Keratinocyte (primary cell): Measurements from ENCODE around the gene SYNC. TPM values are rescaled to one million over a fixed set of nuclear protein-coding genes. Genes with fewer than 3 reads are reported as not detected.
A peak's percentile ranks its signal among the peaks of the same experiment; 100 is the strongest.
"Not testable (repeated sequence)": the region's sequence is repeated elsewhere in the genome, so short reads cannot be mapped to it uniquely, and the experiment has no call there.

Experiments
- DNase-seq: peaks from one replicate; pipeline ENCODE4 v3.0.0-alpha.2; 2011; ENCODE audit warnings: low read depth, missing footprints, low spot score
- FAIRE-seq: peaks from 2 replicates; lab custom pipeline; 2011; peaks lifted over from hg19 to GRCh38; lab: Jason Lieb, UNC
- H2AFZ ChIP-seq: 2 replicates; pipeline ENCODE4 v1.6.0; 2012; ENCODE audit warnings: low read length, control low read depth, inconsistent platforms; ENCODE audit not compliant: control insufficient read depth
- H3K27ac ChIP-seq: 2 replicates; pipeline ENCODE4 v1.5.1; 2011; ENCODE audit warnings: low read length; ENCODE audit not compliant: control insufficient read depth, insufficient read depth
- H3K27me3 ChIP-seq: 3 replicates; pipeline ENCODE4 v1.6.0; 2011; ENCODE audit warnings: low read length; ENCODE audit not compliant: control insufficient read depth, insufficient read depth; ENCODE audit errors: extremely low read depth
- H3K36me3 ChIP-seq, 2 experiments: 2 replicates in 1 of 2; 3 replicates in 1 of 2; pipeline ENCODE4 v1.5.1; 2011; ENCODE audit warnings: low read length in 2 of 2, mild to moderate bottlenecking in 1 of 2; ENCODE audit not compliant: control insufficient read depth in 2 of 2, insufficient read depth in 2 of 2; ENCODE audit errors: extremely low read depth in 1 of 2
- H3K4me1 ChIP-seq: 3 replicates; pipeline ENCODE4 v1.5.1; 2011; ENCODE audit warnings: low read length; ENCODE audit not compliant: control insufficient read depth, insufficient read depth; ENCODE audit errors: extremely low read depth
- H3K4me2 ChIP-seq: 3 replicates; pipeline ENCODE4 v1.6.0; 2011; ENCODE audit warnings: low read depth, low read length; ENCODE audit not compliant: control insufficient read depth, insufficient read depth; ENCODE audit errors: extremely low read depth
- H3K4me3 ChIP-seq, 3 experiments: fragments of 200-600 bp in 1 of 3; sonication (generic) in 1 of 3; 2 replicates in 2 of 3; 3 replicates in 1 of 3; pipeline ENCODE4 v1.5.1; 2011 to 2016; ENCODE audit warnings: low read length in 3 of 3, mild to moderate bottlenecking in 3 of 3, control low read depth in 2 of 3, inconsistent platforms in 1 of 3, low read depth in 1 of 3, mixed read lengths in 1 of 3, mixed run types in 1 of 3, moderate library complexity in 1 of 3; ENCODE audit not compliant: control insufficient read depth in 2 of 3, insufficient read depth in 2 of 3; ENCODE audit errors: extremely low read depth in 1 of 3
- H3K79me2 ChIP-seq: 2 replicates; pipeline ENCODE4 v1.6.0; 2012; ENCODE audit warnings: low read length; ENCODE audit not compliant: control insufficient read depth, insufficient read depth
- H3K9ac ChIP-seq: 3 replicates; pipeline ENCODE4 v1.6.0; 2011; ENCODE audit warnings: low read length; ENCODE audit not compliant: control insufficient read depth, insufficient read depth; ENCODE audit errors: extremely low read depth
- H3K9me1 ChIP-seq: 3 replicates; pipeline ENCODE4 v1.6.0; 2011; ENCODE audit warnings: low read length; ENCODE audit not compliant: control insufficient read depth, insufficient read depth; ENCODE audit errors: extremely low read depth
- H3K9me3 ChIP-seq: 2 replicates; pipeline ENCODE4 v1.5.1; 2012; ENCODE audit warnings: low read depth, low read length; ENCODE audit not compliant: control insufficient read depth
- H4K20me1 ChIP-seq: 3 replicates; pipeline ENCODE4 v1.6.0; 2011; ENCODE audit warnings: low read length; ENCODE audit not compliant: control insufficient read depth, insufficient read depth; ENCODE audit errors: extremely low read depth
- EZH2 ChIP-seq: IDR thresholded peaks from one replicate; pipeline ENCODE4 v1.6.1; 2012; ENCODE audit warnings: inconsistent platforms, mild to moderate bottlenecking, low read length, moderate library complexity
- dilution Hi-C: fragments of 300-500 bp; cut with MboI; formaldehyde crosslinking; loops from one replicate; pipeline ENCODE4 v1.7.0; 2020; ENCODE audit warnings: low sequenced_read_pairs; ENCODE audit not compliant: extremely low pct_ligation_motif_present
- polyA plus RNA-seq, 5 experiments: library from polyadenylated mRNA; depleted of rRNA in 3 of 5; stranded (reverse) in 3 of 5; stranded (forward) in 1 of 5; unstranded in 1 of 5; fragments of >200 nt; gene quantifications; 1 replicate in 1 of 5; 2 replicates in 3 of 5; 3 replicates in 1 of 5; pipeline versions ENCODE4 v1.2.1 to v1.2.3, GENCODE V29; 2011 to 2012; ENCODE audit warnings: missing spikeins in 2 of 5, low read depth in 1 of 5, low replicate concordance in 1 of 5
- TF ChIP-seq, protein P1 (sequence below), 3 experiments: IDR thresholded peaks in 1 of 3; conservative IDR thresholded peaks in 1 of 3; optimal IDR thresholded peaks in 1 of 3; 2 replicates in 2 of 3; 3 replicates in 1 of 3; pipeline versions ENCODE3 to v1.5.1; 2011; ENCODE audit warnings: low read length in 3 of 3, mild to moderate bottlenecking in 3 of 3, moderate library complexity in 2 of 3, control low read depth in 1 of 3, inconsistent platforms in 1 of 3; ENCODE audit not compliant: insufficient read depth in 2 of 3; ENCODE audit errors: extremely low read depth in 1 of 3

Gene SYNC
- polyA plus RNA-seq, 1 donor (not counting 4 experiments of a cell fraction or from before 2014, with no cell fraction given): 11.2 TPM

DNA sequence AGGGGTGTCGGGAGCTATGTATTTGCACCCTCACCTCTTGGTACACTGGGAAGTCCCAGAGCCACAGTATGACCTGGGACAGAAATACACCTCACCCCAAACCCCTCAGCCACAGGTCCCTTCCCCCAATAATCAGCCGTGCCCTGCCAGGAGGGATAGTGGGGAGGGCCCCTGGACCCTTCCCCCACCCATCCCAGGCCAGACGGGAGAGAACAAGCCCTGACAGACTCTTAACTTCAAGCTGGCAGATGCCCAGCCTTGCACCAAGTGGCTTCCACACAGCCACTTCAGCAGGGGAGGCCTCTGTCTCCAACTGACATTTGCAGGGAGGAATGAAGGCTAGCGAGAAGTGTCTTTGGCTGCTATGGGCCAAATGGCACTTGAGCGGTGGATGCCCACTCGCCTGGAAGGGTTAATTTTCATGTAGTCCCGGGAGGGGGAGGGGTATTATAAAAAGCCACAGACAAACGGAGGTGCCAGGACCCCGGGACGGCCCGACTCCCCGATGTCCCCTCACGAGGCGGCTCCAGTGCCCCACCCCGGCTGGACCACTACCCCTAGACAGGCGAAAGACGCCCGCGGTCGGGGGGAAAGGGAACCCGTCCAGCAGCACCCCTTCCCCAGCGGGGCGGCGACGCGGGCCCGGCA lies 495 bp downstream of the SYNC start:
- no peak overlapping the region for H3K27ac ChIP-seq
- no peaks in the 10 kb centered on the region for H4K20me1 ChIP-seq
- H3K9me3 ChIP-seq: no peaks in the 10 kb centered on the region
- H2AFZ ChIP-seq: no peak overlapping the region
- TF ChIP-seq EZH2: no peak
- TF ChIP-seq, protein P1, sequence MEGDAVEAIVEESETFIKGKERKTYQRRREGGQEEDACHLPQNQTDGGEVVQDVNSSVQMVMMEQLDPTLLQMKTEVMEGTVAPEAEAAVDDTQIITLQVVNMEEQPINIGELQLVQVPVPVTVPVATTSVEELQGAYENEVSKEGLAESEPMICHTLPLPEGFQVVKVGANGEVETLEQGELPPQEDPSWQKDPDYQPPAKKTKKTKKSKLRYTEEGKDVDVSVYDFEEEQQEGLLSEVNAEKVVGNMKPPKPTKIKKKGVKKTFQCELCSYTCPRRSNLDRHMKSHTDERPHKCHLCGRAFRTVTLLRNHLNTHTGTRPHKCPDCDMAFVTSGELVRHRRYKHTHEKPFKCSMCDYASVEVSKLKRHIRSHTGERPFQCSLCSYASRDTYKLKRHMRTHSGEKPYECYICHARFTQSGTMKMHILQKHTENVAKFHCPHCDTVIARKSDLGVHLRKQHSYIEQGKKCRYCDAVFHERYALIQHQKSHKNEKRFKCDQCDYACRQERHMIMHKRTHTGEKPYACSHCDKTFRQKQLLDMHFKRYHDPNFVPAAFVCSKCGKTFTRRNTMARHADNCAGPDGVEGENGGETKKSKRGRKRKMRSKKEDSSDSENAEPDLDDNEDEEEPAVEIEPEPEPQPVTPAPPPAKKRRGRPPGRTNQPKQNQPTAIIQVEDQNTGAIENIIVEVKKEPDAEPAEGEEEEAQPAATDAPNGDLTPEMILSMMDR (optimal IDR thresholded peaks at IDR 0.05 in 1 of 3, IDR thresholded peaks at IDR 0.05 in 1 of 3, conservative IDR thresholded peaks at IDR 0.05 in 1 of 3; ENCODE audit: extremely low read depth in 1 of 3, insufficient read depth in 2 of 3, low read length in 3 of 3): no peak
- H3K36me3 ChIP-seq: no peaks in the 10 kb centered on the region
- FAIRE-seq (no peak), DNase-seq (no peak)
- peak overlapping the region; percentile 89 for H3K4me2 ChIP-seq
- no peaks in the 10 kb centered on the region for H3K79me2 ChIP-seq
- peak overlapping the region; percentile 54 to 74 (median 62) for H3K4me3 ChIP-seq
- H3K9me1 ChIP-seq: no peaks in the 10 kb centered on the region
- peaks cover 23% of the 10 kb centered on the region for H3K4me1 ChIP-seq
- dilution Hi-C loops: no loop called here
- H3K9ac ChIP-seq: peak overlapping the region; percentile 66
- H3K27me3 ChIP-seq: no peaks in the 10 kb centered on the region

DNA sequence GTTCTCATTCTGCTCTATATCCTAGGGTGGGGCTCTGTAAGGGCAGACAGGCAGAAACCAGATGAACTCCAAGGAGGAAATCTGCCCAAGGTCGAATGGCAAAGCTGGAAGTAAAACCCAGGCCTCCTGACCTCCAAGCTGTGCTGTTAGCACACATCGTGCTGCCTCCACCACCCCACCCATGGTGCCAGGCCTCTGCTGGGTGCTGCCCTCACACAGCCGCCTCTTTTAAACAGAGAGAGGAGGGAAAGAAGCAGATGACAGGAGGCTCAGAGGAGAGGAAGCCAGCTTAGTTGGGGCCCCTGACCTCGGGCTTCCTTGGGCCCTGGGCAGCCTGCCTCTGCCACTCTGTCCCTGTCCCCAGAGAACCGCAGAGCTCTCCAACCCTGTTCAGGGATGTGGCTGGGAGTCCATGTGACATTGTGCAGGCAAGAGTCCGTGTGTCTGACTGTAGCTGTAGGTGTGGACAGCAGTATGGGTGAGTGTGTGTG lies 1.1 kb downstream of the SYNC start:
- peak overlapping the region in 1 of 3 experiments; percentile 54 for H3K4me3 ChIP-seq

DNA sequence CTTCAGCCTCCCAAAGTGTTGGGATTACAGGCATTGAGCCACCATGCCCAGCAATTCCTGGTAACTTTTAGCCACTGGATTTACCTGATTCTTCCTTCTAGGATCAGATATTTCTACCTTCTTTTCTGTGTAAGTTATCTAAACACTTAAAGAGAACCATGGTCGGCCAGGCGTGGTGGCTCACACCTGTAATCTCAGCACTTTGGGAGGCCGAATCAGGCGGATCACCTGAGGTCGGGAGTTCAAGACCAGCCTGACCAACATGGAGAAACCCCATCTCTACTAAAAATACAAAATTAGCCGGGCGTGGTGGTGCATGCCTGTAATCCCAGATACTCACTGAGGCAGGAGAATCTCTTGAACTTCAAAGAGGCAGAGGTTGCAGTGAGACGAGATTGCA lies 5.6 kb downstream of the SYNC start:
- dilution Hi-C loops, H3K79me2 ChIP-seq, DNase-seq, H3K4me2 ChIP-seq, H3K9ac ChIP-seq, H2AFZ ChIP-seq, FAIRE-seq, H3K27me3 ChIP-seq, H3K27ac ChIP-seq, H3K4me3 ChIP-seq, H3K9me1 ChIP-seq, H3K4me1 ChIP-seq, H4K20me1 ChIP-seq, H3K9me3 ChIP-seq: not testable (repeated sequence)
- peaks cover 4 to 13% of the 10 kb centered on the region in 2 experiments for H3K36me3 ChIP-seq

More for the DNA sequence above, 1.1 kb downstream of the SYNC start:
- H2AFZ ChIP-seq: peak overlapping the region; percentile 21
- H3K9ac ChIP-seq: no peak overlapping the region
- FAIRE-seq: no peak
- DNase-seq: no peak
- no peaks in the 10 kb centered on the region for H3K9me1 ChIP-seq
- dilution Hi-C loops: no loop called here
- no peaks in the 10 kb centered on the region for H3K36me3 ChIP-seq
- no peaks in the 10 kb centered on the region for H4K20me1 ChIP-seq
- no peak overlapping the region for H3K27ac ChIP-seq
- TF ChIP-seq, protein P1 (optimal IDR thresholded peaks at IDR 0.05 in 1 of 3, IDR thresholded peaks at IDR 0.05 in 1 of 3, conservative IDR thresholded peaks at IDR 0.05 in 1 of 3; ENCODE audit: extremely low read depth in 1 of 3, insufficient read depth in 2 of 3, low read length in 3 of 3): no peak
- TF ChIP-seq EZH2: no peak
- H3K4me1 ChIP-seq: peaks cover 23% of the 10 kb centered on the region
- no peaks in the 10 kb centered on the region for H3K27me3 ChIP-seq
- no peaks in the 10 kb centered on the region for H3K79me2 ChIP-seq
- no peaks in the 10 kb centered on the region for H3K9me3 ChIP-seq
- H3K4me2 ChIP-seq: peak overlapping the region; percentile 89
